Hepatocyte (in vitro differentiated cells): ENCODE measurements around the gene NBPF11. TPM values are rescaled to one million over a fixed set of nuclear protein-coding genes. Genes with fewer than 3 reads are reported as not detected.
"Not testable (repeated sequence)": the region's sequence is repeated elsewhere in the genome, so short reads cannot be mapped to it uniquely, and the experiment has no call there.

Source experiments
- DNase-seq: peaks from one replicate; pipeline ENCODE4 v3.0.0-alpha.2; 2016; ENCODE audit warnings: low spot score
- H2AFZ ChIP-seq: fragments of 200-600 bp; sonication (generic); 2 replicates; pipeline ENCODE4 v1.6.0; 2016; ENCODE audit warnings: antibody characterized with exemption, mild to moderate bottlenecking
- H3K27ac ChIP-seq: fragments of 200-600 bp; sonication (generic); 2 replicates; pipeline ENCODE4 v1.5.1; 2016; ENCODE audit warnings: mild to moderate bottlenecking
- H3K27me3 ChIP-seq: fragments of 200-600 bp; sonication (generic); 2 replicates; pipeline ENCODE4 v1.6.1; 2016
- H3K36me3 ChIP-seq: fragments of 200-600 bp; sonication (generic); replicated peaks from 2 replicates; pipeline ENCODE4 v1.5.1; 2016; ENCODE audit warnings: low read depth; ENCODE audit not compliant: insufficient read depth
- H3K4me1 ChIP-seq: fragments of 200-600 bp; sonication (generic); 2 replicates; pipeline ENCODE4 v1.5.1; 2016; ENCODE audit warnings: mild to moderate bottlenecking, moderate library complexity; ENCODE audit not compliant: insufficient read depth
- H3K4me2 ChIP-seq: fragments of 200-600 bp; sonication (generic); 2 replicates; pipeline ENCODE4 v1.6.0; 2016
- H3K4me3 ChIP-seq: fragments of 200-600 bp; sonication (generic); 2 replicates; pipeline ENCODE4 v1.5.1; 2016; ENCODE audit warnings: mild to moderate bottlenecking
- H3K79me2 ChIP-seq: fragments of 200-600 bp; sonication (generic); 2 replicates; pipeline ENCODE4 v1.6.0; 2017; ENCODE audit warnings: mild to moderate bottlenecking
- H3K9me2 ChIP-seq: fragments of 200-600 bp; sonication (generic); replicated peaks from 2 replicates; pipeline ENCODE4 v1.6.0; 2017; ENCODE audit warnings: mild to moderate bottlenecking; ENCODE audit not compliant: insufficient read depth
- H3K9me3 ChIP-seq: fragments of 200-600 bp; sonication (generic); 2 replicates; pipeline ENCODE4 v1.5.1; 2016; ENCODE audit warnings: low read depth, mild to moderate bottlenecking
- H4K20me1 ChIP-seq: fragments of 200-600 bp; sonication (generic); 2 replicates; pipeline ENCODE4 v1.6.0; 2016; ENCODE audit warnings: mild to moderate bottlenecking; ENCODE audit not compliant: insufficient read depth, poor library complexity, severe bottlenecking
- WGBS: methylation state at CpG from one replicate; pipeline ENCODE4 v1.1.6; 2016; ENCODE audit warnings: low lambda C conversion rate; ENCODE audit errors: missing lambda C conversion rate; 5-methylcytosine and 5-hydroxymethylcytosine counted together
- polyA plus RNA-seq: library from polyadenylated mRNA; unstranded; fragments of >200 nt; fragmentation: Nextera tagmentation; extraction: Ambion mirVana; gene quantifications from 2 replicates; pipeline ENCODE4 v1.2.1, GENCODE V29; 2016
- small RNA-seq: library from RNA; depleted of rRNA; stranded (forward); fragments of <200 nt; gene quantifications from one replicate; pipeline ENCODE3, GENCODE V24; 2014
- total RNA-seq: library from RNA; depleted of rRNA; stranded (reverse); fragments of >200 nt; gene quantifications from 2 replicates; pipeline ENCODE4 v1.2.3, GENCODE V29; 2014

NBPF11 gene
- total and polyA plus RNA-seq, 2 experiments from 2014 or later = 9.2 to 9.9 TPM

DNA sequence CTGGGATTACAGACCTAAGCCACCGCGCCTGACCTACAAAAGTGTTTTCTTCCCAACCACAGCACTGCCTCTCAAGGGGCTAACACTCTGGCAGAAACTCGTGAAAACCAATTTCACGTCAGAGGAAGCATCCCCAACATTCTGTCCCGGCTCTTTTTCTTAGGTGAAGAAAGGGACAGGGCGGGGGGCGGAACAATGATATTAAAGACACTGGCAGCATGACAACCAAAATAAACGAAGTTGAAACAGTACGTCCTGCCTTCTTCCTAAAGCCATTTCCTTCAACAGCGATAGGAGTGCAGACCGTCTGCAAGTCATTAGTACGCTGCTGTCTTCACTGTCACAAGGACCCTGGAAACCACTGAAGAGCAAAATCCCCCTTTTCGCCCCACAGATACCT lies 74.0 kb downstream of the NBPF11 start:
- H3K79me2 ChIP-seq, H3K4me3 ChIP-seq, H4K20me1 ChIP-seq, H3K27me3 ChIP-seq, H3K36me3 ChIP-seq, H2AFZ ChIP-seq, H3K27ac ChIP-seq, H3K4me2 ChIP-seq, H3K9me2 ChIP-seq, H3K4me1 ChIP-seq, H3K9me3 ChIP-seq, DNase-seq: not testable (repeated sequence)
- WGBS = no CpG with 5 or more reads among the region's 13 CpGs

DNA sequence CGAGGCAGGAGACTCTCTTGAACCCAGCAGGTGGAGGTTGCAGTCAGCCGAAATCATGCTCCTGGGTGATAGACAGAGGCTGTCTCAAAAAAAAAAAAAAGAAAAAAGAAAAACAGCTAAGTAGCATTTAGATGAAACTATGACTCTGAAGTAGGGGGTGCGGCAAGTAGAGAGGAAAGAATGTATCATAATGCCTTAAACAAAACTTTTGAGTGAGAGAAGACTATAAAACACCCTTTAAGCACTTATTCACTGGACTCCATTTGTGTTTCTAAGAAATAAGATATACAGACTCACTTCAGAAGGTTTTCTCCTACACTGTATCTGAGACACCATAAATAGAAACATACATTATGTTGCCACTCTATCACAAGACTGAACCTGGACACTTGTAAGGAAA lies 74.6 kb downstream of the NBPF11 start:
- H3K4me2 ChIP-seq, H3K36me3 ChIP-seq, H3K4me1 ChIP-seq, H3K4me3 ChIP-seq, H4K20me1 ChIP-seq, H3K27me3 ChIP-seq, DNase-seq, H3K27ac ChIP-seq, H3K79me2 ChIP-seq, H3K9me3 ChIP-seq, H2AFZ ChIP-seq, H3K9me2 ChIP-seq: not testable (repeated sequence)
- no CpG with 5 or more reads among the region's 3 CpGs for WGBS

DNA sequence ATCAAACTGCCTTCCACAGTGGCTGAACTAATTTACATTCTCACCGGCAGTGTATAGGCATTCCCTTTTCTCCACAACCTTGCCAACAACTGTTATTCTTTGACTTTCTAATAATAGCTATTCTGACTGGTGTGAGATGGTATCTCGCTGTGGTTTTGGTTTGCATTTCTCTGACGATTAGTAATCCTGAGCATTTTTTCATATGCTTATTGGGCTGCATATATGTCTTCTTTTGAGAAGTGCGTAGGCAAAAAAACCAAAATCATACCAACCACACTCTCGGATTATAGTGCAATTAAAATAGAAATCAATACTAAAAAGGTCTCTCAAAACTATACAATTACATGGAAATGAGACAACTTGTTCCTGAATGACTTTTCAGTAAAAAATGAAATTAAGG lies 78.7 kb downstream of the NBPF11 start:
- not testable (repeated sequence) for H3K9me3 ChIP-seq, H3K4me1 ChIP-seq, H3K9me2 ChIP-seq, H4K20me1 ChIP-seq, DNase-seq, H3K36me3 ChIP-seq, H3K4me3 ChIP-seq, H3K27ac ChIP-seq, H3K4me2 ChIP-seq, H3K79me2 ChIP-seq, H3K27me3 ChIP-seq, H2AFZ ChIP-seq
- no CpG with 5 or more reads among the region's 5 CpGs for WGBS

DNA sequence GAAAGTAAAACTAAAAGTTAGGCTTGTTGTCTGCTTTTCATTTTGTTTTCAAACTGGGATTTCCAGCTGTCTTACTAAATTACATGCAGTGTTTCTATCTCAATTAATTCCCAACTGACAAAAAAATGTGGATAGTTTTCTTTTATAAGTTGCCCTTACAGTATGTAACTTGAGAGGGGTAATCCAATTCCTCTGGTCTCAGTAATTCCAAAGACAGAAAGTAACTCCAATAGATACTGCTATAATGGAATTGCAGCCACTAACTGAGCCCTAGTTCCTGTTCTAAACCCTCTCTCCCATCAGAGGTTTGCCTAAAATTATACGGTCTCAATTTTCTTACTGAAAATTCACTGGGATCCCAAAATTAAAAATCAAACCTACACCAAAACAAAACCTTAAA lies 83.5 kb downstream of the NBPF11 start:
- not testable (repeated sequence) for H3K36me3 ChIP-seq, H3K4me3 ChIP-seq, H3K9me3 ChIP-seq, H4K20me1 ChIP-seq, H2AFZ ChIP-seq, H3K4me1 ChIP-seq, H3K9me2 ChIP-seq, H3K4me2 ChIP-seq, DNase-seq, H3K27me3 ChIP-seq, H3K27ac ChIP-seq, H3K79me2 ChIP-seq
- no CpG with 5 or more reads among the region's 1 CpG for WGBS

DNA sequence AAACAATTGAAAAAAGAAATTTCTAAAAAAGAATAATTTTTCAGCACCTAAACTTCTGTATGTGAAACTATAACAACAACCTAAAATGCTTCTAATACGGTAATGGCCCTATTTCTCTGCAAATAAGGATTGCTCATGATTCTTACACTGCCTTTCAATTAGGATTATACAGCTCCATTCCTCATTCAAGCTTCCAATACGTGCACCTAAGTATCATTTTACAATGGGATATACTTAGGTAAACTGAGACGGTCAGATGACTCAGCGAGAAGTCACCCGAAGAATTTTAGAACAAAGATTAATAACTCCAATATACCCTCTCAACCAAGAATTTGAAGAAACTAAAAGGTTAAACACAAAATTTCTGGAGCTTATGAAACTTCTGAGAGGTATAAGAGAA lies 83.9 kb downstream of the NBPF11 start:
- H3K79me2 ChIP-seq, H3K4me3 ChIP-seq, H3K36me3 ChIP-seq, H3K4me1 ChIP-seq, DNase-seq, H3K9me3 ChIP-seq, H3K27ac ChIP-seq, H3K4me2 ChIP-seq, H3K27me3 ChIP-seq, H3K9me2 ChIP-seq, H2AFZ ChIP-seq, H4K20me1 ChIP-seq: not testable (repeated sequence)
- WGBS = 0% methylated on average over 1 of the region's 5 CpGs

DNA sequence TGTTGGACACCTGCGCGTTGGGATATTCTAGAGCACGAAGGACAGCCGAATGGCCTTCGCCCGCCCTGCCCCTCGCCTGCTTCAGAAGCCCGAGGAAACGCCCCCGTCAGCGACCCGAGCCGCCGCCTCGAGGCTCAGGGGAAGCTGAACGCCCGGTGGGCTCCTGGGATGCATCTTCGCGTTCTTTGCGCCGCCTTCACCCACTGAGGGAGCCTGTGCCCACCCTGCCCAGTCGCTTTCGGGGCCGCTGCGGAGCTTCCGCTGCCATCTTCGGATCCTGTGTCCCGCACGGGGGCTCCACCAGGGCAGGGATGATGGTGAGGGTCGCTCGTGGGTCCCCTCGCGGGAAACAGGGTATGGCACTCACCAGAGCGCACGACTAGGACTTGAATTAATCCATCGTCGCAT lies 91.8 kb downstream of the NBPF11 start:
- H3K79me2 ChIP-seq, H3K27me3 ChIP-seq, H3K4me2 ChIP-seq, H3K36me3 ChIP-seq, H4K20me1 ChIP-seq, H3K4me3 ChIP-seq, H3K9me2 ChIP-seq, H3K4me1 ChIP-seq, H3K27ac ChIP-seq, DNase-seq, H3K9me3 ChIP-seq, H2AFZ ChIP-seq: not testable (repeated sequence)
- WGBS = 97% methylated on average over 34 of the region's 37 CpGs

DNA sequence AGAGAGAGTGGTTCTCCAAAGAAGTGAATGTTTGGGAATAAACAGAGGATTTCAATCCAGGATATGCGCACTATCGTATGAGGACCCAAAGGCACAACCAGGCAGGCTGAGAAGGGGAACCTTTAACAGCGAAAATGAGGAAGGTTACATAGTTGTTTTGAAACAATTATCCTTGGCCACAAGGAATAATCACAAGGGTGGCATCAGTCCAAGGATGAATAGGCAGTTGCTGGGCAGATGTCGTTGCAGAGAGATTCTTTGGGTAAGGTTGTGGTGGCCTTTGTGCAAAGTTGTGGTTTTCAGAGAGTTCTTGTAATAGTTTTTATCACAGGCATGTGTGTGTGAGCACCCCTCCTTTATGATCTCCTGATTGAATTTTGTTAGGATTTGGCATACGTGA lies 94.7 kb downstream of the NBPF11 start:
- H3K27me3 ChIP-seq, H3K27ac ChIP-seq, H4K20me1 ChIP-seq, H2AFZ ChIP-seq, DNase-seq, H3K9me3 ChIP-seq, H3K79me2 ChIP-seq, H3K9me2 ChIP-seq, H3K36me3 ChIP-seq, H3K4me1 ChIP-seq, H3K4me3 ChIP-seq, H3K4me2 ChIP-seq: not testable (repeated sequence)
- 80% methylated on average over 5 of the region's 5 CpGs for WGBS

Small RNA genes within 50 kb of the gene (small RNA-seq; reads per million reads assigned to genes)
- gene RNA5SP57 = not detected

Other genes with a start within 250 kb of the NBPF11 start
- not detected in 2 replicates for gene GJA8, start 249.5 kb downstream of the NBPF11 start, total RNA-seq
- not detected in 2 replicates for gene GJA8, start 249.5 kb downstream of the NBPF11 start, polyA plus RNA-seq
- 27.1 and 32.4 TPM in 2 replicates for gene GPR89B, start 223.9 kb downstream of the NBPF11 start, total RNA-seq
- gene GPR89B, start 223.9 kb downstream of the NBPF11 start, polyA plus RNA-seq = 16.3 and 25.8 TPM in 2 replicates